Activated CD4-positive, alpha-beta T cell treated with anti-CD3 and anti-CD28 coated beads for 24 hours (primary cell): ENCODE data around the gene AUNIP.

ENCODE experiments used
- DNase-seq, 2 donors: peaks; one replicate each; pipeline ENCODE4 v3.0.0-alpha.2; 2020; ENCODE audit warnings: low read depth in 2 of 2

AUNIP gene

GRCh38 chr1:25858906-25859789, at the start of gene AUNIP:
Gene AUNIP, minus strand, starts transcription at chr1:25859457. Its CDS starts 100 bp downstream, at chr1:25859357.
- peak; percentile 88 to 89 for DNase-seq

- DNase-seq: no peak
Measured at GRCh38 chr1:25909040-25909439, 49.8 kb upstream of the AUNIP start.

GRCh38 chr1:25908161-25908560, 48.9 kb upstream of the AUNIP start:
- no peak for DNase-seq

GRCh38 chr1:25907601-25908000, 48.3 kb upstream of the AUNIP start:
- no peak for DNase-seq

GRCh38 chr1:25906644-25907300, 47.5 kb upstream of the AUNIP start:
- DNase-seq: no peak

- peak; percentile 85 to 91 for DNase-seq
Measured at GRCh38 chr1:25905680-25906643, 46.7 kb upstream of the AUNIP start, which contains the start of gene STMN1. Gene STMN1, minus strand, starts transcription at chr1:25906419. Its CDS starts 1,743 bp downstream, at chr1:25904676.

- peak; percentile 90 to 99 for DNase-seq
Measured at GRCh38 chr1:25904943-25905679, 45.9 kb upstream of the AUNIP start.

GRCh38 chr1:25903986-25904385, 44.7 kb upstream of the AUNIP start:
- no peak for DNase-seq

- no peak for DNase-seq
Measured at GRCh38 chr1:25902462-25902861, 43.2 kb upstream of the AUNIP start.

- no peak for DNase-seq
Measured at GRCh38 chr1:25900219-25900618, 41.0 kb upstream of the AUNIP start.

- no peak for DNase-seq
Measured at GRCh38 chr1:25899792-25900191, 40.5 kb upstream of the AUNIP start.

GRCh38 chr1:25898223-25899015, 39.2 kb upstream of the AUNIP start:
- no peak for DNase-seq

GRCh38 chr1:25897754-25898153, 38.5 kb upstream of the AUNIP start:
- no peak for DNase-seq

- DNase-seq: no peak
Measured at GRCh38 chr1:25896266-25896665, 37.0 kb upstream of the AUNIP start.

GRCh38 chr1:25895365-25895990, 36.2 kb upstream of the AUNIP start:
- DNase-seq: peak; percentile 79 to 87

- no peak for DNase-seq
Measured at GRCh38 chr1:25893116-25893515, 33.9 kb upstream of the AUNIP start.

GRCh38 chr1:25891606-25892005, 32.3 kb upstream of the AUNIP start:
- DNase-seq: no peak

- no peak for DNase-seq
Measured at GRCh38 chr1:25890239-25891034, 31.2 kb upstream of the AUNIP start.

GRCh38 chr1:25889470-25889869, 30.2 kb upstream of the AUNIP start:
- DNase-seq: no peak
